ENCODE results near the gene FGGY.

Gene FGGY

DNA sequence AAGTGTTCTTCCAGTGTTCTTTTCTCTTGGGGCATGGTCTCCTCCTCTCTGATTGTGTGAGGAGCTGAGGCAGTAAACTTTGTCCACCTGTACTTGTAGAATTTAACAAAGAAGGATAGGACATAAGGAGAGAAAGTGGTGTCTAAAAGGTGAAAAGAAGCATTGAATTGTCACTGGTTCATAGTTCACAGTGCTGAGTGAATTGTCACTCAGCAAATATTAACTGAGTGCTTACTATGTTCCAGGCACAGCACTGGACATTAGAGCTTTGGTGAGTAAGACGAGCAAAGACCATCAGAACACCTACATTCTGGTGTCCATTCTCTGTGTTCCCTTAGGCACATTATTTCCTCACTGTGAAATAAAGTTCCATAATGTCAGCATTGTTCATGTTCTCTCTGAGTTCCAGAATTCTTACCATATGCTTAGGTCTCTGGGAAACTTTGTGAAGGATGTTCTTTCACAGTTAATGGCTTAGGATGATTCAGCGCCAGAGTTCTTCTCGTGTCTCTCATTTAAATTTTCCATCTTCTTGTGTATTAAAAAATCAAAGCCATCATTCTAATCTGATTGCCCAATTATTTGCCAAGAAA, 361.1 kb downstream of the FGGY start:
- no peak for DNase-seq

DNA sequence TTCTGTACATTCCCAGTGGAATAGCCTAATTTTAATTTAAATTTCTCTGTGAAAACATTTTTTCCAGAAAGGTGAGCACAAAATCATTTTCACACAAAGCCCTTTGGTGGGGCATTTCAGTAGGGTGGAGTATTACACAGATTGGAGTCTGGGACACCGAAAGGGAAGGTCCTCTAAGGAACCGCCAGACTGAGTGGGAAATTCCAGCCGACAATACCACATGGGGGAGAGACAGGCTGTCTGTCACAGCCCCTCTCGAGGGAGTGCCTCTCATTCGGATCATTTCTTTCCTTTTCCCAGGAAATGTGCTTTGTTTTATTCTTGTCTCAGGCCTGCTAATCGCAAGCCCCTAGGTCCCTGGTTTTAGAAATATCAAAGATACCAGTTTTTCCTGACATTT, 367.3 kb downstream of the FGGY start:
- DNase-seq: no peak

DNA sequence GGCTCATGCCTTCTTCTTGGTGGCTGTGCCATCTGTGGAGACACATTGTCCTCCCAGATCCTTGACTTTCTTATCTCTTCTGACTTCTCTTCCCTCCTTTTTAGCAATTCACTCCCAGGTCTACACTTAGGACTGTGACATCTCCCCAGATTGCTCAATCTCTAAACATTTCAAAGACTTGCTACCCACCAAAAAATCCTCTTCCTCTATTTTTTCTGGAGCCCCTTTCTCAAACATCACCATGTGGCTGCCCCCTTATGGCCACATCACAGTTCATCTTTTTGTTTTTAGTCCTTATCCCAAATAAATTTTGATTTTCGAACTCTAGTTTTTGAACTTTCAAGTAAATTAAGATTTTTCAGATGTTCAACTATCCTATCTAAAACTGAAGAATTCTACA, 369.2 kb downstream of the FGGY start:
- DNase-seq: no peak

GRCh38 chr1:59667020-59667419, 370.1 kb downstream of the FGGY start:
- DNase-seq: no peak

- no peak for DNase-seq
These were observed 372.9 kb downstream of the FGGY start for GRCh38 chr1:59669752-59670312.

- DNase-seq: no peak
These were observed 373.8 kb downstream of the FGGY start for GRCh38 chr1:59670662-59671061.

GRCh38 chr1:59671066-59671952, 374.4 kb downstream of the FGGY start:
- DNase-seq: no peak

- no peak for DNase-seq
These were observed 375.0 kb downstream of the FGGY start for GRCh38 chr1:59671953-59672305.

- DNase-seq: no peak
These were observed 376.1 kb downstream of the FGGY start for GRCh38 chr1:59672851-59673572.

DNA sequence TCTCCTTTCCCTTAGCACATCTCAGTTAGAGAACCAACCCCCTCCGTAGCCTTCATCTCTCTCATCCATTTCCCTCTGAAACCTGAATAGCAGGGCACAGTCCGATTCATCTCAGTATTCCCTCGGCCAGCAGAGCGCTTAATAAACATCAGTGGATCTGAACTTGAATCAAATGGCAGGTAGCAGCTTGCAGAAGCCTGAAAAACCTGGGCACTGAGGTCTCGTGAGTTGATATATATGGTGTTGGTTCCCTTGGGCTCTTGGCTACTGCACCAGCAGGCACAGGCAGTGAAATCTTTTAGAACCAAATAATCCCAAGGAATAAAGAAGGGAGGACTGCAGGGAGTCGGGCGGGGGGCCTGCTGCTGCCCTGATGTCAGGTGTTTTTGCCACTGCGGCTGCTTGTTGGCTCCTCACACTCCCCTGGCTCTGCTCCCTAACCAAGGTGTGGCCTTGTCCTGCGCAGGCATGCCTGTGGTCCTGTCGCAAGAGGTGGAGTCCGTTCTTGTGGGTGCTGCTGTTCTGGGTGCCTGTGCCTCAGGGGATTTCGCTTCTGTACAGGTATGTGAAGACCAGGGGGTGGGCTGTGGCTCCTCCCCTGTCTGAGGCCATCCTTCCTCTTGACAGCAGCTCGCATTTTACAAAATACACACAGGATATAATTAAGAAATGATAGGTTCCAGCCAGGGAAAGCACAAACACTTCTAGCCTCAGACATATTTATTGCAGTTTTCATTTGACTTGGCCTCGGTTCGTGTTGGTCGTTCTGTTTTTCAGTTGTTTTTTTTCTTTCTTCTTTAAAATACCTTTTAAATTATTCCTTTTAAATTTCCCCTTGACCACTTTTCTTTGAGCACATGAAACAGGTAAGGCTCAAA, 376.9 kb downstream of the FGGY start:
- no peak for DNase-seq

- no peak for DNase-seq
These were observed 377.7 kb downstream of the FGGY start for GRCh38 chr1:59674595-59674994.

DNA sequence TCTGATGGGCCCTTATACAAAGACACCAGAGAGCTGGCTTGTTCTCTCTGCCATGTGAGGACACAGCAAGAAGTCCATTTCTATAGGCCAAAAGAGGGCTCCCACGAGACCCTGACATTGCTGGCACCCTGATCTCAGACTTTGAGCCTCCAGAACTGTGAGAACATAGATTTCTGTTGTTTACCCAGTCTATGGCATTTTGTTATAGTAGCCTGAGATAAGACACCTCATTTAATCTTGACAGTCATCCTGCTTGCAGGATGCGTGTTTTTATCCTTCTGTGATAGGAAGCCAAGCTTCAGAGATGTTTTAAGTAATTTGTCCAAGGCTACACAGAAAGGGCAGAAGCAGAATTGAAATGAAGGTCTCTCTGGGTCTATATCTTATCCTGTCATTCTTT, 379.0 kb downstream of the FGGY start:
- DNase-seq: no peak

- no peak for DNase-seq
These were observed 381.1 kb downstream of the FGGY start for GRCh38 chr1:59678040-59678439.

DNA sequence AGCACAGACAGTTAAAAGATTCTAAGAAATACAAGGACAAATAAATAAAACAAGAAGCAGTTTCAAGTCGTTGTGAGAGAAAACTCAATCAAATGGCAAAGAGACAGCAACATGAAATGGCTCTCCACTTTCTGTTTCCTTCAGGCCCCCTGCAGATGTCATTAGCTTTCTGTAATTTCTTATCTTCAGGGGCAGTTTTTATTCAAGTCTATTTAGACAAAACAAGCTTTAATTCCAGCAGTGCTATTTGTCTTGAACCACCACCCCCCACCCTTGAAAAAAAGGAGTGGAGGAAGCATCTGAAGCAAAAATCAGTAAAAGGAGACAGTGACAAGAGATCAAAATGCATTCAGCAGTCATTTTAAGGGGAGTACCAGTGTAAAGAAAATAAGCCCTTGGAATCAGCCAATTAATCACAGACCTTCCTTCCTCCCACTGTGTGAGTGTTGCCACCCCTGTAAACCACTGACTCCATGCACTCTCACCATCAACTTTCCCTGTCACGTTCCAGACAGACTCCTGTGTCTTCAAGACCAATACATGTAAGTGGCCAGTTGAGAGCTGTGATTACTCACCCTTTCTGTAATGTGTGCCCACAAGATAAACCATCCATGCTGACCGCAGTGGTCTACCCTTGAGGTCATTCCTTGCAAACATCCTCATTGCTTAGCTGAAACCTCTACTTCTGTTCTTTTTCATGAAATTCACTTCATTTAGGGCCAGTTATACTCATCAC, 381.8 kb downstream of the FGGY start:
- DNase-seq: no peak

DNA sequence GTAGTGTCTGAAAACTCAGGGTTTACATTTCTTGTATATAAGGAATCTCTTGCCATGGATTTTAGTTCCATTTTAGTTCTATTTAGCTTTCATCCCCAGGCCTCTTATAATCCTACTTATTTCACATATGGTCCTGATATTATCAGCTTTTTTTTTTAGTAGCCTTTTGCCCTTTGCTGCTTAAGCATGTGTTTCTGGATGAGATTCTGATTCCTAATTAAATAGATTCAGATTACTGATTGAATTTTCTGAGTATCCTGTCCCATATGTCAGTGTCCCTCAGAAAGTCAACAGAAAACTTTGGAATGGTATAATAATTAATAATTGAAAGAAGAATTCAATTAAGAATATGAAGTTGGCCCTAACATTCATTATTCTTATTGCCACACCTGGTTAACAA, 383.1 kb downstream of the FGGY start:
- no peak for DNase-seq

GRCh38 chr1:59682396-59683080, 385.6 kb downstream of the FGGY start:
- DNase-seq: no peak

GRCh38 chr1:59683197-59683596, 386.3 kb downstream of the FGGY start:
- DNase-seq: no peak

DNA sequence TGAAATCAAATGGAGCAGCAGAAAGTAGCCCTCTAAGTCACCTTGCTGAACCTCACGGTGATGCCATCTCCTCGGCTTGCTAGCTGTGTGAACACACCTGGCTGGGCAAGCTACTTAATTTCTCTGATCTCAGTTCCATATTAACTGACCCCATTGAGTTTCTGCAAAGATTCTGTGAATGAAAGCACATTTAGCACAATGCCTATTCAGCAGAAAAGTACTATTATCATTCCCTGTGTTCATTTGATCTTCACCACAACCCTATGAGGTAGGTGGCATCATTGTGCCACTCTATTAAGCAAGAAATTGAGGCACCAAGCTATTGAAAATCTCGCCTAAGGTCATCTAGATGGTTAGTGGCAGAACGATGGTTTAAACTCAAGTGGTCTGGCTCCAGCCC, 387.8 kb downstream of the FGGY start:
- no peak for DNase-seq

- no peak for DNase-seq
These were observed 388.2 kb downstream of the FGGY start for GRCh38 chr1:59685101-59685500.

- no peak for DNase-seq
These were observed 388.8 kb downstream of the FGGY start for GRCh38 chr1:59685666-59686065.

GRCh38 chr1:59686170-59686569, 389.3 kb downstream of the FGGY start:
- DNase-seq: no peak
